Measurements from ENCODE around the gene BARHL1. TPM values are rescaled to one million over a fixed set of nuclear protein-coding genes. Genes with fewer than 3 reads are reported as not detected.

BARHL1 gene
- total RNA-seq, 1 donor from 2014 or later: not detected

- H3K27ac Mint-ChIP-seq (ENCODE audit: unreplicated experiment): no peak overlapping the region
- peaks cover 3% of the 10 kb centered on the region for H3K27me3 Mint-ChIP-seq (ENCODE audit: unreplicated experiment)
- no peak for TF ChIP-seq CTCF (IDR thresholded peaks at IDR 0.05; ENCODE audit: partially characterized antibody, unreplicated experiment)
- DNase-seq: no peak
- peaks cover 2% of the 10 kb centered on the region for H3K9me3 Mint-ChIP-seq (ENCODE audit: unreplicated experiment)
- no peak overlapping the region for H3K4me3 Mint-ChIP-seq (ENCODE audit: unreplicated experiment)
- H3K36me3 Mint-ChIP-seq (ENCODE audit: unreplicated experiment): peaks cover 2% of the 10 kb centered on the region
- H3K4me1 Mint-ChIP-seq (ENCODE audit: low read depth, unreplicated experiment): peaks cover 21% of the 10 kb centered on the region
These were observed 23.0 kb downstream of the BARHL1 start for GRCh38 chr9:132605387-132605786.

- H3K36me3 Mint-ChIP-seq (ENCODE audit: unreplicated experiment): no peaks in the 10 kb centered on the region
- peaks cover 21% of the 10 kb centered on the region for H3K4me1 Mint-ChIP-seq (ENCODE audit: low read depth, unreplicated experiment)
- H3K27me3 Mint-ChIP-seq (ENCODE audit: unreplicated experiment): no peaks in the 10 kb centered on the region
- no peak overlapping the region for H3K4me3 Mint-ChIP-seq (ENCODE audit: unreplicated experiment)
- no peak for DNase-seq
- H3K9me3 Mint-ChIP-seq (ENCODE audit: unreplicated experiment): peaks cover 2% of the 10 kb centered on the region
- H3K27ac Mint-ChIP-seq (ENCODE audit: unreplicated experiment): no peak overlapping the region
- TF ChIP-seq CTCF (IDR thresholded peaks at IDR 0.05; ENCODE audit: partially characterized antibody, unreplicated experiment): no peak
These were observed 23.7 kb downstream of the BARHL1 start for GRCh38 chr9:132606066-132606465.

- DNase-seq: no peak
- no peak for TF ChIP-seq CTCF (IDR thresholded peaks at IDR 0.05; ENCODE audit: partially characterized antibody, unreplicated experiment)
- peaks cover 2% of the 10 kb centered on the region for H3K9me3 Mint-ChIP-seq (ENCODE audit: unreplicated experiment)
- no peaks in the 10 kb centered on the region for H3K36me3 Mint-ChIP-seq (ENCODE audit: unreplicated experiment)
- peak overlapping the region; percentile 20 for H3K27ac Mint-ChIP-seq (ENCODE audit: unreplicated experiment)
- H3K27me3 Mint-ChIP-seq (ENCODE audit: unreplicated experiment): no peaks in the 10 kb centered on the region
- peak overlapping the region; percentile 32 for H3K4me3 Mint-ChIP-seq (ENCODE audit: unreplicated experiment)
- H3K4me1 Mint-ChIP-seq (ENCODE audit: low read depth, unreplicated experiment): peaks cover 18% of the 10 kb centered on the region
These were observed 26.8 kb downstream of the BARHL1 start for GRCh38 chr9:132609184-132609583.

- no peak for DNase-seq
- Mint-ChIP-seq H3K27me3 (ENCODE audit: unreplicated experiment) (no peaks in the 10 kb centered on the region), H3K4me1 (ENCODE audit: low read depth, unreplicated experiment) (peaks cover 16% of the 10 kb centered on the region), H3K9me3 (ENCODE audit: unreplicated experiment) (no peaks in the 10 kb centered on the region), H3K27ac (ENCODE audit: unreplicated experiment) (no peak overlapping the region), H3K36me3 (ENCODE audit: unreplicated experiment) (no peaks in the 10 kb centered on the region), H3K4me3 (ENCODE audit: unreplicated experiment) (no peak overlapping the region)
- no peak for TF ChIP-seq CTCF (IDR thresholded peaks at IDR 0.05; ENCODE audit: partially characterized antibody, unreplicated experiment)
These were observed 27.4 kb downstream of the BARHL1 start for GRCh38 chr9:132609829-132610228.

- DNase-seq: no peak
- H3K27ac Mint-ChIP-seq (ENCODE audit: unreplicated experiment): no peak overlapping the region
- H3K4me3 Mint-ChIP-seq (ENCODE audit: unreplicated experiment): no peak overlapping the region
- H3K36me3 Mint-ChIP-seq (ENCODE audit: unreplicated experiment): no peaks in the 10 kb centered on the region
- H3K4me1 Mint-ChIP-seq (ENCODE audit: low read depth, unreplicated experiment): peaks cover 10% of the 10 kb centered on the region
- TF ChIP-seq CTCF (IDR thresholded peaks at IDR 0.05; ENCODE audit: partially characterized antibody, unreplicated experiment): no peak
- H3K27me3 Mint-ChIP-seq (ENCODE audit: unreplicated experiment): no peaks in the 10 kb centered on the region
- H3K9me3 Mint-ChIP-seq (ENCODE audit: unreplicated experiment): no peaks in the 10 kb centered on the region
These were observed 28.3 kb downstream of the BARHL1 start for GRCh38 chr9:132610661-132611060.

Data from glutamatergic neuron (in vitro differentiated cells).